Heart left ventricle (tissue), 16 donors: Measurements from ENCODE around the gene TMEM123. TPM values are rescaled to one million over a fixed set of nuclear protein-coding genes. Genes with fewer than 3 reads are reported as not detected.

ENCODE experiments used
- ATAC-seq, 4 donors: fragments of 200-7000 bp; cut with Tn5 transposase; one replicate each; pipeline ENCODE4 v1.9.1; 2020 to 2022; ENCODE audit warnings: moderate library complexity in 4 of 4, mild to moderate bottlenecking in 3 of 4, moderate number of reproducible peaks in 1 of 4
- DNase-seq, 5 donors: peaks; one replicate each; pipeline ENCODE4 v3.0.0-alpha.2; 2020
- H3K27ac ChIP-seq, 12 donors: fragments of 200-600 bp; sonication (generic) in 4 of 12; one replicate each; pipeline versions ENCODE4 v1.5.0 to v1.8.0; 2016 to 2022; ENCODE audit warnings: mild to moderate bottlenecking in 2 of 12
- H3K27me3 ChIP-seq, 9 donors: fragments of 200-600 bp; sonication (generic) in 2 of 9; one replicate each; pipeline versions ENCODE4 v1.5.1 to v1.8.0; 2016 to 2022; ENCODE audit warnings: mild to moderate bottlenecking in 3 of 9
- H3K36me3 ChIP-seq, 9 donors: fragments of 200-600 bp; sonication (generic) in 2 of 9; one replicate each; pipeline versions ENCODE4 v1.5.0 to v1.8.0; 2018 to 2022; ENCODE audit warnings: mild to moderate bottlenecking in 2 of 9
- H3K4me1 ChIP-seq, 12 donors: fragments of 200-600 bp; sonication (generic) in 4 of 12; one replicate each; pipeline versions ENCODE4 v1.5.0 to v1.8.0; 2016 to 2022; ENCODE audit warnings: mild to moderate bottlenecking in 3 of 12
- H3K4me3 ChIP-seq, 12 donors: fragments of 200-600 bp; sonication (generic) in 4 of 12; one replicate each; pipeline versions ENCODE4 v1.5.0 to v1.8.0; 2017 to 2022; ENCODE audit warnings: mild to moderate bottlenecking in 9 of 12, moderate library complexity in 4 of 12
- H3K9me3 ChIP-seq, 12 donors: fragments of 200-600 bp; sonication (generic) in 4 of 12; one replicate each; pipeline versions ENCODE4 v1.5.0 to v1.8.0; 2016 to 2022; ENCODE audit warnings: mild to moderate bottlenecking in 1 of 12
- POLR2A ChIP-seq, 2 donors: fragments of 450-650 bp; IDR thresholded peaks; one replicate each; pipeline ENCODE4 v1.6.1; 2017; ENCODE audit warnings: antibody characterized with exemption in 2 of 2, mild to moderate bottlenecking in 2 of 2, moderate library complexity in 2 of 2
- WGBS, 4 donors: extraction: QIAGEN DNeasy Blood & Tissue Kit in 2 of 4; methylation state at CpG; one replicate each; pipeline versions ENCODE4 v1.1.5 to v1.1.7; 2013 to 2018; 5-methylcytosine and 5-hydroxymethylcytosine counted together
- intact Hi-C, 10 donors: fragments of 100-400 bp; cut with DNase I; formaldehyde crosslinking; loops; one replicate each; pipeline versions ENCODE4 v1.11.1 to v1.14.2; 2022
- polyA plus RNA-seq, 2 donors: library from polyadenylated mRNA; stranded (reverse); fragments of 200-250 nt; gene quantifications; one replicate each; pipeline ENCODE4 v1.2.3, GENCODE V29; 2013
- total RNA-seq, 9 donors: library from RNA; depleted of rRNA in 2 of 9; stranded (reverse); fragments of >200 nt in 2 of 9; fragmentation: NEBNext Ultra II Directional in 3 of 9; extraction: Animal tissue kit (Norgen Biotek cat#: 25700) in 3 of 9; gene quantifications; one replicate each; pipeline versions ENCODE4 v1.1.0 to v1.2.4, GENCODE V29; 2016 to 2023
- TF ChIP-seq, protein P1 (sequence below), 12 donors: fragments of 200-600 bp; sonication (generic) in 4 of 12; IDR thresholded peaks; one replicate each; pipeline versions ENCODE4 v1.5.0 to v1.8.0; 2018 to 2022; ENCODE audit warnings: antibody characterized with exemption in 12 of 12, mild to moderate bottlenecking in 5 of 12
- donor health status: ischemic (EF 13 %, LVEDD 7.1; RV severe dilation, severe dysfunction).
- donor health status: healthy with polysubstance abuse.
- donor health status: DM: no; HTN: yes; CAD: no.
- donor health status: DM: no; HTN: no; CAD: no.
- donor health status: ischemic (EF 25% LVEDD 6.9; RV normal size, moderate dysfunction).
- donor health status: ischemic (EF 25% LVEDD 5.7; RV mildly dilated, moderate dysfunction).
- donor health status: healthy.
- donor health status: DM: yes; HTN: yes; CAD: no.
- donor health status: ischemic (EF 35%, LVEDD 5.7; RV mildly dilated, moderate dysfunction).
- donor health status: nonischemic (EF 11% LVEDD 7.7; RV severe dilation, severe dysfunction).
- donor health status: DM: yes; HTN: yes; CAD: no.
- donor health status: PGD.
- donor health status: ischemic (EF 29% LVEDD 5.4; RV normal size, mild dysfunction).
- donor health status: nonischemic (EF 23%, LVEDD 6.1; RV moderate dilation, normal function).

TMEM123 gene
- total and polyA plus RNA-seq, 11 donors: 25.0 to 116 (median 75.6) TPM

DNA sequence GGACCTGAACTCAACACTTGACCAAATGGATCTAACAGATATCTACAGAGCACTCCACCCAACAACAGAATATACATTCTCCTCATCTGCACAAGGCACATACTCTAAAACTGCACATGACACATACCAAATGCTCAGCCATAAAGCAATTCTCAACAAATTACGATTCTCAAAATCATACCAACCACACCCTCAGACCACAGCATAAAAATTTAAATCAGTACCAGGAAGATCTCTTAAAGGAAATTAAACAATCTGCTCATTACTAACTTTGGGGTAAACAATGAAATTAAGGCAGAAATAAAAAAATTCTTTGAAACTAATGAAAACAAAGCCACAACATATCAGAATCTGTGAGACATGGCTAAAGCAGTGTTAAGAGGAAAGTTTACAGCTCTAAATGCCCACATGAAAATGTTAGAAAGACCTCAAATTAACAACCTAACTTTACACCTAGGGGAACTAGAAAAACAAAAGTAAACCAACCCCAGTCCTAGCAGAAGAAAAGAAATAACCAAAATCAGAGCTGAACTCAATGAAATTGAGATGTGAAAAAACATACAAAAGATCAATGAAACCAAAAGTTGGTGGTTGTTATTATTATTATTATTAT, 37.2 kb downstream of the TMEM123 start:
- ATAC-seq (no peak), DNase-seq (no peak)
- Histone ChIP-seq H3K27me3 (no peaks in the 10 kb centered on the region), H3K27ac (no peak overlapping the region), H3K36me3 (no peaks in the 10 kb centered on the region), H3K9me3 (peaks cover 0 to 19% (median 2%) of the 10 kb centered on the region in 12 donors), H3K4me3 (no peak overlapping the region), H3K4me1 (peaks cover 0 to 33% (median 2%) of the 10 kb centered on the region in 12 donors)
- intact Hi-C loops: no loop called here
- WGBS, 4 donors: 87 to 95% (median 91%) methylated on average over 1 of the region's 1 CpG
- TF ChIP-seq POLR2A (IDR thresholded peaks at IDR 0.05): no peak
- TF ChIP-seq, protein P1, sequence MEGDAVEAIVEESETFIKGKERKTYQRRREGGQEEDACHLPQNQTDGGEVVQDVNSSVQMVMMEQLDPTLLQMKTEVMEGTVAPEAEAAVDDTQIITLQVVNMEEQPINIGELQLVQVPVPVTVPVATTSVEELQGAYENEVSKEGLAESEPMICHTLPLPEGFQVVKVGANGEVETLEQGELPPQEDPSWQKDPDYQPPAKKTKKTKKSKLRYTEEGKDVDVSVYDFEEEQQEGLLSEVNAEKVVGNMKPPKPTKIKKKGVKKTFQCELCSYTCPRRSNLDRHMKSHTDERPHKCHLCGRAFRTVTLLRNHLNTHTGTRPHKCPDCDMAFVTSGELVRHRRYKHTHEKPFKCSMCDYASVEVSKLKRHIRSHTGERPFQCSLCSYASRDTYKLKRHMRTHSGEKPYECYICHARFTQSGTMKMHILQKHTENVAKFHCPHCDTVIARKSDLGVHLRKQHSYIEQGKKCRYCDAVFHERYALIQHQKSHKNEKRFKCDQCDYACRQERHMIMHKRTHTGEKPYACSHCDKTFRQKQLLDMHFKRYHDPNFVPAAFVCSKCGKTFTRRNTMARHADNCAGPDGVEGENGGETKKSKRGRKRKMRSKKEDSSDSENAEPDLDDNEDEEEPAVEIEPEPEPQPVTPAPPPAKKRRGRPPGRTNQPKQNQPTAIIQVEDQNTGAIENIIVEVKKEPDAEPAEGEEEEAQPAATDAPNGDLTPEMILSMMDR (IDR thresholded peaks at IDR 0.05): no peak

DNA sequence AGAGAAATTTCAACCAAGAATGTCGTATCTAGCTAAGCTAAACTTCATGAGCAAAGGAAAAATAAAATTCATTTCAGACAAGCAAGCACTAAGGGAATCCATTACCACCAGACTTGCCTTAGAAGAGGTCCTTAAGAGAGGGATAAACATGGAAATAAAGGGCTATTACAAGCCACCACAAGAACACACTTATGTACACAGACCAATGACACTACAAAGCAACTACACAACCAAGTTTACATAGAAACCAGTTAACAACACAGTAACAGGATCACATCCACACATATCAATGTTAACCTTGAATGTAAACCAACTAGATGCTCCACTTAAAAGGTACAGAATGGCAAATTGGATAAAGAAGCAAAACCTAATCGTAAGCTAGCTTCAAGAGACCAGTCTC, 38.0 kb downstream of the TMEM123 start:
- H3K27me3 ChIP-seq: no peaks in the 10 kb centered on the region
- no peak overlapping the region for H3K4me3 ChIP-seq
- H3K9me3 ChIP-seq: peaks cover 0 to 19% (median 2%) of the 10 kb centered on the region in 12 donors
- H3K36me3 ChIP-seq: no peaks in the 10 kb centered on the region
- DNase-seq: no peak
- no peak for ATAC-seq
- no peak overlapping the region for H3K27ac ChIP-seq
- 93 to 100% (median 98%) methylated on average over 2 of the region's 2 CpGs for WGBS, 4 donors
- peaks cover 0 to 38% (median 5%) of the 10 kb centered on the region in 12 donors for H3K4me1 ChIP-seq
- intact Hi-C loops: no loop called here
- TF ChIP-seq POLR2A (IDR thresholded peaks at IDR 0.05): no peak
- TF ChIP-seq, protein P1 (IDR thresholded peaks at IDR 0.05): no peak

- ATAC-seq (no peak), DNase-seq (no peak)
- TF ChIP-seq, protein P1 (IDR thresholded peaks at IDR 0.05): no peak
- TF ChIP-seq POLR2A (IDR thresholded peaks at IDR 0.05): no peak
- peaks cover 0 to 5% (median 0%) of the 10 kb centered on the region in 9 donors for H3K36me3 ChIP-seq
- H3K27me3 ChIP-seq: no peaks in the 10 kb centered on the region
- no peak overlapping the region for H3K27ac ChIP-seq
- H3K4me1 ChIP-seq: peaks cover 0 to 38% (median 5%) of the 10 kb centered on the region in 12 donors
- WGBS, 4 donors: 92 to 97% (median 95%) methylated on average over 4 of the region's 4 CpGs
- peaks cover 0 to 19% (median 2%) of the 10 kb centered on the region in 12 donors for H3K9me3 ChIP-seq
- intact Hi-C loops: no loop called here
- no peak overlapping the region for H3K4me3 ChIP-seq
These were observed 39.1 kb downstream of the TMEM123 start for GRCh38 chr11:102413497-102413896.

- intact Hi-C loops: no loop called here
- Histone ChIP-seq H3K27ac (no peak overlapping the region), H3K27me3 (no peaks in the 10 kb centered on the region), H3K4me3 (no peak overlapping the region), H3K36me3 (peaks cover 0 to 10% (median 4%) of the 10 kb centered on the region in 9 donors), H3K9me3 (peaks cover 0 to 4% (median 0%) of the 10 kb centered on the region in 12 donors), H3K4me1 (peaks cover 0 to 50% (median 7%) of the 10 kb centered on the region in 12 donors)
- no peak for ATAC-seq
- WGBS, 4 donors: 94 to 98% (median 96%) methylated on average over 7 of the region's 7 CpGs
- no peak for TF ChIP-seq POLR2A (IDR thresholded peaks at IDR 0.05)
- TF ChIP-seq, protein P1 (IDR thresholded peaks at IDR 0.05): no peak
- DNase-seq: no peak
These were observed 41.4 kb downstream of the TMEM123 start for GRCh38 chr11:102411142-102411541.
